ENCODE measurements around the gene CRK. TPM values are rescaled to one million over a fixed set of nuclear protein-coding genes. Genes with fewer than 3 reads are reported as not detected.

CRK gene
- total RNA-seq (10 to 100 TPM; 29.3 to 32.1 TPM), polyA plus RNA-seq (10 to 100 TPM; 24.2 to 25.1 TPM)

DNA sequence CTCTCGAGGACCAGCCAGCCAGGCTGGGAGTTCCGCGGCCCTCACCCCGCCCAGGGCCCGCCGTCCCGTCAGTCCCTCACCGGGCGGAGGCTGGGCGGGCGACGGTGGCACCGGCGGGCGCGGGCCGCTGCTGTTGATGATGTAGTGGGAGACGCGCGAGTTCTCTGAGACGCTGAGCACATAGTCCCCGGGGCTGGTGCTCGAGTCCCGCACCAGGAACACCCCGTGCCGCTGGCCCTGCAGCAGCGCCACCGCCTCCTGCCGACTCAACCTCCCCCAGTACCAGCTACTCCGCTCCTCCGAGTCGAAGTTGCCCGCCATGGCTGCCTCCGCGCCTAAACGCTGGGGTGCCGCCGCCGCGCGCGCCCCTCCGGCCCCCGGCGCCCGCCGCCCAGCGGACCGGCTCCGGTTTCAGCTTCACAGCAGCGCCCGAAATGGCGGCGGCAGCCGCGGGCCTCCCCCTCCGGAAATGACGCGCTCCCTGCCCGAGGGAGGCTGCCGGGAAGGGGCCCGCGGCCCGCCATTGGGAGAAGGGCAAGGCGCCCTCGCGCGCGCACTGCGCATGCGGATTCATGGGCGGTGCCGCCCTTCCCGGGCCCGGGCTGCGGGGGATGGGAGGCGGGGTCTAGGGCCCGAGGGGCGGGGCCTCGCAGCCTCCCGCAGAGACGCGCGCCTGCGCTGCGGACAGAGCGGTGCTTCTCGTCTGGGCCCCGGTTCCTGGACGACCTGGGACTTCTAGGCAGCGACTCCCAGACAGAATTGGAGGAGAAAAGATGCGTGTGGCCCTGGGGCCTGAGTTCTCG is at the start of gene CRK:
CRK (minus strand) TSS at position 436 of the 803 bp plus-strand sequence; CDS start at position 321, 115 bp downstream.
- Histone ChIP-seq H3K9me3 (ENCODE audit: control insufficient read depth in 1 of 2, low read length in 2 of 2) (no peaks in the 10 kb centered on the region), H3K27ac (ENCODE audit: low read depth, low read length) (peak within 1 kb of the TSS; percentile 94), H3K4me1 (ENCODE audit: insufficient read depth, low read length) (peaks cover 43% of the 10 kb centered on the region), H3K4me3 (ENCODE audit: low read length in 2 of 2) (peak within 1 kb of the TSS; percentile 81 to 92), H3K36me3 (ENCODE audit: insufficient read depth, low read length) (no peaks in the 10 kb centered on the region), H3K27me3 (ENCODE audit: insufficient read depth, low read length) (no peaks in the 10 kb centered on the region)
- H3K36me3 Mint-ChIP-seq = peaks cover 0 to 24% of the 10 kb centered on the region in 2 donors
- H3K9me3 Mint-ChIP-seq = no peaks in the 10 kb centered on the region
- ChIA-PET POLR2A (ENCODE audit: partially characterized antibody) (interaction anchor here (0.7 to 4.7 kb wide), 13 partner anchors 29 to 242 kb away, joined by 3 to 52 read pairs (median 4); partner anchors contain the start of genes INPP5K, MYO1C, RILP and SLC43A2), CTCF (ENCODE audit: partially characterized antibody) (interaction anchor here (0.5 to 1.3 kb wide), 3 partner anchors 59 to 91 kb away, joined by 3 to 4 read pairs (median 3); no protein-coding TSS in a partner anchor)
- H3K27ac Mint-ChIP-seq = peak within 1 kb of the TSS; percentile 80 to 96 (median 95)
- H3K4me1 Mint-ChIP-seq = peaks cover 28 to 61% (median 45%) of the 10 kb centered on the region in 4 donors
- intact Hi-C loops (cut with micrococcal nuclease) = loop anchor here (1.0 to 5.0 kb wide), 6 partner anchors 32 to 171 kb away; partner anchors contain the start of genes INPP5K, PITPNA, SLC43A2 and YWHAE
- peaks cover 0 to 2% of the 10 kb centered on the region in 2 donors for H3K27me3 Mint-ChIP-seq
- peak; percentile 96 to 99 (median 98) for DNase-seq
- H3K4me3 Mint-ChIP-seq = peak within 1 kb of the TSS; percentile 88 to 96 (median 93)

DNA sequence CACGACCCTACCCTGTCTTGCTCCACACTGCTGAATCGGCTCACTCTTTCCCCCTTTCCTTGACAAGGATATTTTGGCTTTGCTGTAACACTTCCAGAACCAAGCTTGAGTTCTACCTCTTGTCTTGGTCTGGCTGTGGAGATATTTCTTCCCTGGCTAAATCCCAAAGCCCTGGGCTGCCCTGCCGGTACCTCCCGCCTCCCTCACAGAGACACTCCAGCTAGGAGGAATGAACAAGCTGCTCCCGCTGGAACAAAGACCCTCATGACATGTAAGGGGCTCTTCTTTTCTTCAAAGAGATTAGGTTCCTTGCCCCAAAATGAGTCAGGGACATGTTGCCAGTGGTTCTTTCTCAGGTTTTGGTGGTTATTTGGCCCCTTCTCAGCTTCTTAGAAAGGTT is 49.6 kb upstream of the CRK start:
- Histone ChIP-seq H3K27ac (ENCODE audit: low read depth, low read length) (no peak overlapping the region), H3K9me3 (ENCODE audit: control insufficient read depth in 1 of 2, low read length in 2 of 2) (no peaks in the 10 kb centered on the region), H3K27me3 (ENCODE audit: insufficient read depth, low read length) (no peaks in the 10 kb centered on the region), H3K4me3 (ENCODE audit: low read length in 2 of 2) (no peak overlapping the region), H3K36me3 (ENCODE audit: insufficient read depth, low read length) (peaks cover 33% of the 10 kb centered on the region), H3K4me1 (ENCODE audit: insufficient read depth, low read length) (no peaks in the 10 kb centered on the region)
- Mint-ChIP-seq H3K4me1 (peaks cover 4 to 10% (median 9%) of the 10 kb centered on the region in 4 donors), H3K4me3 (no peak overlapping the region), H3K36me3 (peaks cover 29 to 54% of the 10 kb centered on the region in 2 donors), H3K27me3 (no peaks in the 10 kb centered on the region), H3K9me3 (peaks cover 0 to 5% (median 0%) of the 10 kb centered on the region in 8 donors), H3K27ac (peak overlapping the region in 2 of 7 donors; percentile 10 to 63)
- intact Hi-C loops (cut with micrococcal nuclease) = no loop called here
- DNase-seq = no peak
- ChIA-PET POLR2A (ENCODE audit: partially characterized antibody) (interaction anchor here (0.6 to 2.6 kb wide), 2 partner anchors 10 to 11 kb away, joined by 3 to 13 read pairs; partner anchors contain the start of gene INPP5K), CTCF (ENCODE audit: partially characterized antibody) (no interaction called here)

DNA sequence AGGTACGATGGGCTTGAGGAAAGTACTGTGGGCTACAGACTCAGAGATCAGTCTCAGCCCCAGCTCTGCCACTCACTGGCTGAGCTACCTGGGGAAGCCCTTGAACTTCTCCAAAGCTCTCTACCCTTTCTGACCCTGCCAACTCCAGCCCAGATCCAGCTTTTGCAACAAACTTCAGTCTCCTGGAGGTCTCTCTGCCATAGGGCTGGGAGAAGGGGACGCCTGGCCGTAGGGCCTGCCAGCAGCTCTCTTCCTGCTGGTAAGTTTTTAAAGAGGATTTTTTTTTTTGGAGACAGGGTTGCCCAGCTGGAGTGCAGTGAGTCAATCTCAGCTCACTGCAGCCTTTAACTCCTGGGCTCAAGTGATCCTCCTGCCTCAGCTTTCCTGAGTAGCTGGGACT is 48.8 kb upstream of the CRK start:
- CTCF ChIA-PET (ENCODE audit: partially characterized antibody) = interaction anchor here (1.0 kb wide), 1 partner anchor 139 kb away, joined by 3 read pairs; no protein-coding TSS in a partner anchor
- Mint-ChIP-seq H3K4me3 (no peak overlapping the region), H3K9me3 (peaks cover 0 to 5% (median 0%) of the 10 kb centered on the region in 8 donors), H3K27ac (no peak overlapping the region), H3K27me3 (no peaks in the 10 kb centered on the region), H3K4me1 (peaks cover 4 to 9% (median 7%) of the 10 kb centered on the region in 4 donors), H3K36me3 (peaks cover 27 to 51% of the 10 kb centered on the region in 2 donors)
- intact Hi-C loops (cut with micrococcal nuclease) = no loop called here
- POLR2A ChIA-PET (ENCODE audit: partially characterized antibody) = interaction anchor here (2.6 kb wide), 1 partner anchor 11 kb away, joined by 13 read pairs; the partner anchor contains the start of gene INPP5K
- no peaks in the 10 kb centered on the region for H3K9me3 ChIP-seq (ENCODE audit: control insufficient read depth in 1 of 2, low read length in 2 of 2)
- no peak for DNase-seq
- no peaks in the 10 kb centered on the region for H3K27me3 ChIP-seq (ENCODE audit: insufficient read depth, low read length)
- no peak overlapping the region for H3K4me3 ChIP-seq (ENCODE audit: low read length in 2 of 2)
- H3K4me1 ChIP-seq (ENCODE audit: insufficient read depth, low read length) = no peaks in the 10 kb centered on the region
- H3K36me3 ChIP-seq (ENCODE audit: insufficient read depth, low read length) = peaks cover 29% of the 10 kb centered on the region
- no peak overlapping the region for H3K27ac ChIP-seq (ENCODE audit: low read depth, low read length)

DNA sequence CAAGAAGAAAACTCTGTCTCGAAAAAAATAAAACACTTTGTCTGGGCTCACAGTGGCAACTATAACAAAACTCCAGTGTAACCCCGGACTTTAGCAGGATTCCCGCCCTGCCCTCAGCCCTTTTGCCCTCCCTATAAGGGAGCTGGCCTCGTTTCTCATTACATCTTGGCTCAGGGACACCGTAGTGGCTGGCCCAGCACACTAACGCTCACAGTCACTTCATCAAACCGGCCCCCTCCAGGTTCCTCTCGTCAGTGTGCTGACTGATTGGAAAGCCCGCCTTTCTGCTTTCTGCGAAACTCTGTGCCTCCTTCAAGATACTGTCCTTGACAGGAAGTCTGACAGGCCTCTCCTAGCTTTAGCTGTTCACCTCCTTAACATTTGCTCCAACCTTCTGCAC is 47.7 kb upstream of the CRK start:
- Histone ChIP-seq H3K36me3 (ENCODE audit: insufficient read depth, low read length) (peaks cover 26% of the 10 kb centered on the region), H3K27ac (ENCODE audit: low read depth, low read length) (no peak overlapping the region), H3K27me3 (ENCODE audit: insufficient read depth, low read length) (no peaks in the 10 kb centered on the region), H3K4me1 (ENCODE audit: insufficient read depth, low read length) (no peaks in the 10 kb centered on the region), H3K4me3 (ENCODE audit: low read length in 2 of 2) (no peak overlapping the region), H3K9me3 (ENCODE audit: control insufficient read depth in 1 of 2, low read length in 2 of 2) (no peaks in the 10 kb centered on the region)
- Mint-ChIP-seq H3K27me3 (no peaks in the 10 kb centered on the region), H3K27ac (peak overlapping the region in 2 of 7 donors; percentile 23 to 62), H3K4me1 (peaks cover 0 to 1% (median 0%) of the 10 kb centered on the region in 4 donors), H3K9me3 (peaks cover 0 to 5% (median 0%) of the 10 kb centered on the region in 8 donors), H3K36me3 (peaks cover 19 to 50% of the 10 kb centered on the region in 2 donors), H3K4me3 (no peak overlapping the region)
- POLR2A ChIA-PET (ENCODE audit: partially characterized antibody) = interaction anchor here (2.6 kb wide), 1 partner anchor 12 kb away, joined by 13 read pairs; the partner anchor contains the start of gene INPP5K
- CTCF ChIA-PET (ENCODE audit: partially characterized antibody) = no interaction called here
- no peak for DNase-seq
- intact Hi-C loops (cut with micrococcal nuclease) = no loop called here

DNA sequence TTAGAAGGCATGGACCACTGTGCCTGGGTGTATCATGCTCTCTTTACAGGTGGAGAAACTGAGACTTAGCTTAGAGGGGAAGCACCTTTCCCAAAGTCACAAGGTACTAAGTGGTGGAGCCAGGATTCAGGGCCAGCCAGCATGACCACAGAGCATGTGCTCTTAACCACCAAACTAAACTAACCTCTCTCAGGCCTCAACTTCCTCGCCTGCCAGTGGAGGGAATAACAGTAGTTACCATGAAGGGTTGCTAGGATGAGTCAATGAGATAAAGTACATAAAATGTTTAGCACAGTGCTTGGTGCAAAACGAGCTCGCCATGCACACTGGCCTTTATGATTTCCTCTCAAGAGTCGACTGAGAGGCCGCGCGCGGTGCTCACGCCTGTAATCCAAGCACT is 42.8 kb upstream of the CRK start:
- Mint-ChIP-seq H3K4me3 (no peak overlapping the region), H3K9me3 (no peaks in the 10 kb centered on the region), H3K4me1 (peaks cover 0 to 4% (median 0%) of the 10 kb centered on the region in 4 donors), H3K36me3 (peaks cover 8 to 39% of the 10 kb centered on the region in 2 donors), H3K27ac (peak overlapping the region in 2 of 7 donors; percentile 35 to 54), H3K27me3 (no peaks in the 10 kb centered on the region)
- H3K4me1 ChIP-seq (ENCODE audit: insufficient read depth, low read length) = no peaks in the 10 kb centered on the region
- H3K36me3 ChIP-seq (ENCODE audit: insufficient read depth, low read length) = peaks cover 16% of the 10 kb centered on the region
- no peak for DNase-seq
- no peaks in the 10 kb centered on the region for H3K9me3 ChIP-seq (ENCODE audit: control insufficient read depth in 1 of 2, low read length in 2 of 2)
- H3K27me3 ChIP-seq (ENCODE audit: insufficient read depth, low read length) = no peaks in the 10 kb centered on the region
- ChIA-PET CTCF (ENCODE audit: partially characterized antibody) (interaction anchor here (2.0 kb wide), 1 partner anchor 133 kb away, joined by 7 read pairs; no protein-coding TSS in a partner anchor), POLR2A (ENCODE audit: partially characterized antibody) (interaction anchor here (0.6 to 0.8 kb wide), 2 partner anchors 18 to 36 kb away, joined by 4 read pairs; partner anchors contain the start of gene INPP5K)
- no peak overlapping the region for H3K27ac ChIP-seq (ENCODE audit: low read depth, low read length)
- no peak overlapping the region for H3K4me3 ChIP-seq (ENCODE audit: low read length in 2 of 2)
- intact Hi-C loops (cut with micrococcal nuclease) = no loop called here

DNA sequence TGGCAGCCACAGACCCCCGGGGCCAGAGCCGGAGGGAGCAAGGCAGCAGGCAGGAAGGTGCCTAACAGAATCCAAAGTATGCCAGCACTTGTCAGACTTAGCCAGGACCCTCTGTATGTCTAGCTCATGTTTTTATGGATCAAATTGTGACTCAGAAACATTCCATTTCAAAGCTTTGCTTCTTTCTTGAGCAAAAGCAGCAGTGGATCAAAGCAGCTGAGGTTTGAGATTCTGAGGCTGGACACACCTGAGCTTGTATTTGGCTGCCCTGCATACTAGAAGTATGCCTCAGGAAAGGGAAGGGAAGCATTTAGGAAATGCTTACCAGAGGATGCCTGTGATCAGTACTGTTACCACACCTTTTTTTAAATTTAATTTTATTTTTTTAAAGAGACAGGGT is 42.2 kb upstream of the CRK start:
- no peak for DNase-seq
- H3K9me3 ChIP-seq (ENCODE audit: control insufficient read depth in 1 of 2, low read length in 2 of 2) = no peaks in the 10 kb centered on the region
- intact Hi-C loops (cut with micrococcal nuclease) = no loop called here
- no peaks in the 10 kb centered on the region for H3K9me3 Mint-ChIP-seq
- POLR2A ChIA-PET (ENCODE audit: partially characterized antibody) = interaction anchor here (0.6 to 1.1 kb wide), 3 partner anchors 11 to 35 kb away, joined by 4 to 6 read pairs (median 4); partner anchors contain the start of gene INPP5K
- H3K27ac ChIP-seq (ENCODE audit: low read depth, low read length) = no peak overlapping the region
- H3K36me3 ChIP-seq (ENCODE audit: insufficient read depth, low read length) = peaks cover 16% of the 10 kb centered on the region
- H3K27me3 Mint-ChIP-seq = no peaks in the 10 kb centered on the region
- no peak overlapping the region for H3K27ac Mint-ChIP-seq
- CTCF ChIA-PET (ENCODE audit: partially characterized antibody) = no interaction called here
- no peak overlapping the region for H3K4me3 ChIP-seq (ENCODE audit: low read length in 2 of 2)
- H3K4me3 Mint-ChIP-seq = no peak overlapping the region
- peaks cover under 1% of the 10 kb centered on the region for H3K4me1 ChIP-seq (ENCODE audit: insufficient read depth, low read length)
- H3K36me3 Mint-ChIP-seq = peaks cover 6 to 36% of the 10 kb centered on the region in 2 donors
- no peaks in the 10 kb centered on the region for H3K27me3 ChIP-seq (ENCODE audit: insufficient read depth, low read length)
- H3K4me1 Mint-ChIP-seq = peaks cover 2 to 11% (median 3%) of the 10 kb centered on the region in 4 donors

DNA sequence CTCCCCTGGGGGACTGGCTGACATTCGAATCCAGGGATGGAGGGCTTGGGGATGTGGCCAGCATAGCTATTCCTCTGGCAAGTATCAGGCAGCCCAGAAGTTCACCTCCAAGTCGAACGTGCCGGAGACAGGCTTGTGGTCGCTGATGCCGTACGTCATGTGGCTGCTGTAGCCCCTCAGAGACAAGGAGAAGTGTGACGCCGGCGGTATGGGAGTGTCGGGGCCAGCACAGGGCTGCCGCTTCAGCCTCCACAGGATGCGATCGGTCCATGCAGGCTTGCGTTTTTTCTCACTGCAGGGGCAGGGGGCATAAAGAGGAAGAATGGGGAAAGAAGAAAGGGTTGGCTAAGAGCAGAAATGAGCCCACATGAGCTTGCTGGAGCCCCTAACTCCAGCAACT is 41.8 kb upstream of the CRK start:
- Mint-ChIP-seq H3K27me3 (no peaks in the 10 kb centered on the region), H3K4me1 (peaks cover 2 to 15% (median 6%) of the 10 kb centered on the region in 4 donors), H3K36me3 (peaks cover 6 to 36% of the 10 kb centered on the region in 2 donors), H3K9me3 (no peaks in the 10 kb centered on the region), H3K4me3 (no peak overlapping the region), H3K27ac (peak overlapping the region in 2 of 7 donors; percentile 29 to 66)
- no peak overlapping the region for H3K4me3 ChIP-seq (ENCODE audit: low read length in 2 of 2)
- no peak overlapping the region for H3K27ac ChIP-seq (ENCODE audit: low read depth, low read length)
- ChIA-PET CTCF (ENCODE audit: partially characterized antibody) (no interaction called here), POLR2A (ENCODE audit: partially characterized antibody) (interaction anchor here (1.1 kb wide), 1 partner anchor 10 kb away, joined by 6 read pairs; no protein-coding TSS in a partner anchor)
- peaks cover 5% of the 10 kb centered on the region for H3K4me1 ChIP-seq (ENCODE audit: insufficient read depth, low read length)
- no peaks in the 10 kb centered on the region for H3K9me3 ChIP-seq (ENCODE audit: control insufficient read depth in 1 of 2, low read length in 2 of 2)
- intact Hi-C loops (cut with micrococcal nuclease) = no loop called here
- H3K36me3 ChIP-seq (ENCODE audit: insufficient read depth, low read length) = peaks cover 16% of the 10 kb centered on the region
- H3K27me3 ChIP-seq (ENCODE audit: insufficient read depth, low read length) = no peaks in the 10 kb centered on the region
- DNase-seq = no peak
